NT2/D1 (cell line): ENCODE data around the gene TET1.

Experiments
- DNase-seq: peaks from one replicate; pipeline ENCODE4 v3.0.0-alpha.2; 2011; ENCODE audit warnings: low read depth, low spot score
- H3K27me3 ChIP-seq: 2 replicates; pipeline ENCODE4 v1.6.0; 2011; ENCODE audit warnings: mild to moderate bottlenecking; ENCODE audit not compliant: insufficient read length, insufficient read depth
- H3K36me3 ChIP-seq: 2 replicates; pipeline ENCODE4 v1.6.1; 2011; ENCODE audit warnings: mild to moderate bottlenecking, low read length, mixed read lengths; ENCODE audit not compliant: insufficient read depth, insufficient read length
- H3K4me1 ChIP-seq: 2 replicates; pipeline ENCODE4 v1.5.1; 2011; ENCODE audit not compliant: insufficient read depth, insufficient read length
- H3K4me3 ChIP-seq: 2 replicates; pipeline ENCODE4 v1.5.1; 2011; ENCODE audit warnings: low read depth; ENCODE audit not compliant: insufficient read length
- H3K9ac ChIP-seq: 2 replicates; pipeline ENCODE4 v1.6.0; 2011; ENCODE audit warnings: low read depth; ENCODE audit not compliant: insufficient read length
- H3K9me3 ChIP-seq: 2 replicates; pipeline ENCODE4 v1.5.1; 2011; ENCODE audit warnings: mild to moderate bottlenecking, low read length; ENCODE audit not compliant: insufficient read depth
- SUZ12 ChIP-seq: IDR thresholded peaks from 2 replicates; pipeline ENCODE4 v1.6.1; 2011; ENCODE audit not compliant: insufficient read length, insufficient read depth; ENCODE audit errors: extremely low read depth
- YY1 ChIP-seq: IDR thresholded peaks from 2 replicates; pipeline ENCODE4 v1.6.1; 2011; ENCODE audit not compliant: insufficient read length, insufficient read depth
- ZNF274 ChIP-seq: IDR thresholded peaks from 2 replicates; pipeline ENCODE4 v1.6.1; 2011; ENCODE audit warnings: mild to moderate bottlenecking, low read depth, low read length

Gene TET1

DNA sequence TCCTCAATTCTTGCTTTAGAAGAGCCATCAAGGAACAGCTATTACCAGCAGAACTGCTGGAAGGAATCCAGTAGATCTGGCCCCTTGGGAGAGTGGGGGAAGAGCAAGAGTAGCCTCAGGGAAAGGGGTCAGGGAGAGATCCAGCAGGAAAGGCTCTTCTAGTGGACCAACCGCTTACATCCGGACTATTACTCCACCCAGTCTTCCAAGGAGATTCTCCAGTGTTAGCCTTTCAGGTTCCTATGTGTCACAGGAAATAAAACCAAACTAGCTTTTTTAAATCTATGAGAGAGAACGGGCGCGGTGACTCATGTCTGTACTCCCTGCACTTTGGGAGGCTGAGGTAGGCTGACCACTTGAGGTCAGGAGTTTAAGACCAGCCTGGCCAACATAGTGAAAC lies 34.3 kb downstream of the TET1 start:
- H3K9ac ChIP-seq = no peak overlapping the region
- no peak overlapping the region for H3K4me3 ChIP-seq
- TF ChIP-seq ZNF274 (no peak), YY1 (no peak), SUZ12 (no peak)
- H3K36me3 ChIP-seq = peaks cover 7% of the 10 kb centered on the region
- H3K9me3 ChIP-seq = no peaks in the 10 kb centered on the region
- no peaks in the 10 kb centered on the region for H3K27me3 ChIP-seq
- peaks cover 3% of the 10 kb centered on the region for H3K4me1 ChIP-seq
- no peak for DNase-seq

DNA sequence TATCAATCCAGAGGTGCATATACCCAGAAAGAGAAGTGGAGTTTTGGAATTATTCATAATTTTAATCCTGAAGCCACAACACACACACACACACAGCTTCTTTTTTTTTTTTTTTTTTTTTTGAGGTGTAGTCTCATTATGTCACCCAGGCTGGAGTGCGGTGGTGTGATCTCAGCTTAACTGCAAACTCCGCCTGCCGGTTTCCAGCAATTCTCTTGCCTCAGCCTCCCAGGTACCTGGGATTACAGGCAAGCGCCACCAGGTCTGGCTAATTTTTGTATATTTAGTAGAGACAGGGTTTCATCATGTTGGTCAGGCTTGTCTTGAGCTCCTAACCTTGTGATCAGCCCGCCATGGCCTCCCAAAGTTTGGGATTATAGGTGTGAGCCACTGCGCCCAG lies 35.4 kb downstream of the TET1 start:
- Histone ChIP-seq H3K4me3 (no peak overlapping the region), H3K9ac (no peak overlapping the region), H3K9me3 (no peaks in the 10 kb centered on the region), H3K27me3 (no peaks in the 10 kb centered on the region), H3K36me3 (peaks cover 4% of the 10 kb centered on the region), H3K4me1 (peaks cover 9% of the 10 kb centered on the region)
- TF ChIP-seq ZNF274 (no peak), YY1 (no peak), SUZ12 (no peak)
- no peak for DNase-seq

DNA sequence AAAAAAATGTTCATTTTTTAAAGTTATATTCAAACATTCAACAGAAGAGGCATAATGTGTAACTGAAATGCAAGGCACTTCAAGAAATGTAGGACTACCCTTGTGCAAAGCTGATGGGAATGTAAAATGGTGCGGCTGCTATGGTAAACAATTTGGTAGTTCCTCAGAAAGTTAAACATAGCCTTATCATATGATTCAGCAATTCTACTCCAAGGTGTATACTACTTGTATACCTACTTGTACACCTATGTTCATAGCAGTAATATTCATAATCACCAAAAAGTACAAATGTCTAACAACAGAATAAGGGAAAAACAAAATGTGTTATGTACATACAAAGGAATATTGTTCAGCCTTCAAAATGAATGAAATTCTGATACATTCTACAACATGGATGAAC lies 37.3 kb downstream of the TET1 start:
- peaks cover 9% of the 10 kb centered on the region for H3K4me1 ChIP-seq
- H3K4me3 ChIP-seq = no peak overlapping the region
- H3K27me3 ChIP-seq = no peaks in the 10 kb centered on the region
- no peaks in the 10 kb centered on the region for H3K9me3 ChIP-seq
- TF ChIP-seq ZNF274 = no peak
- TF ChIP-seq SUZ12 = no peak
- TF ChIP-seq YY1 = no peak
- DNase-seq = no peak
- peaks cover 15% of the 10 kb centered on the region for H3K36me3 ChIP-seq
- no peak overlapping the region for H3K9ac ChIP-seq

DNA sequence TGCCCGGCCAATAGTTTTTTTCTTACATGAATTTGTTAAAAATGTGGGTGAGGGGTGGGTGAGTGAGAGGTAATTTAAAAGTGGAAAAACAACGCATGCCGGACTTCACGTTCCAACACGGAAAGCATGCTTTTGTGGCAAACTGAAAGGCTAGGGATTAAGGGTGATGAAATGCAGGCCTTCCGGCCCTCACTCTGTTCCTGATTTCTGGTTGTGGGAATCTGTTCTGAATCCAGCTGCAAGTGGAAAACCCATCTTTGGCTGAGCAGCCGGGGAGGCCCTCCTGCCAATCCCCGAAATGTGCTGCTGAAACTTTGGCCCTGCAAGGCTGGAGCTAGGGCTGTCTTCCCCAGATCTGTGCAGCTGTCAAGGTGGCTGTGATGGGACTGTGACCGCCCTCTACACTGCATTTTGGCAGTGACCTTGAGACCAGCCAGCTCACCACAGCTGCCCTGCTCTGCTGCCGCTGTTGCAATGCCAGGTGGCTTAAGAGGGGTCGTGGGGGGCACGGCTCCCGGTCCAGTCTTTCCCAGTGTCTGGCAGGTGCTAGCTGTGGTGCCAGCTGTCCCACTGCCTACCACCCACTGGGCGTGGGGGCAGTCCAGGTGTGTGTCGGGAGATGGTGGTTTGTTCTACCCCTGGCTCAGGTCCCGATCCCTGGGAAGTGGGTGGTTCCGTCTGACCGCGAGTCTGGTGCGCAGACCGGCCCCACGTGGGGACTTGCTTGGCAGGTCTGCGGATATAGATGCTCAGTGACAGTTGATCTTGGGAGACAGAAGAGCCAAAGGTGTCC lies 39.0 kb downstream of the TET1 start:
- Histone ChIP-seq H3K9me3 (no peaks in the 10 kb centered on the region), H3K36me3 (peaks cover 31% of the 10 kb centered on the region), H3K4me1 (peaks cover 9% of the 10 kb centered on the region), H3K4me3 (no peak overlapping the region), H3K27me3 (no peaks in the 10 kb centered on the region), H3K9ac (no peak overlapping the region)
- DNase-seq = no peak
- TF ChIP-seq YY1 (no peak), SUZ12 (no peak), ZNF274 (no peak)

DNA sequence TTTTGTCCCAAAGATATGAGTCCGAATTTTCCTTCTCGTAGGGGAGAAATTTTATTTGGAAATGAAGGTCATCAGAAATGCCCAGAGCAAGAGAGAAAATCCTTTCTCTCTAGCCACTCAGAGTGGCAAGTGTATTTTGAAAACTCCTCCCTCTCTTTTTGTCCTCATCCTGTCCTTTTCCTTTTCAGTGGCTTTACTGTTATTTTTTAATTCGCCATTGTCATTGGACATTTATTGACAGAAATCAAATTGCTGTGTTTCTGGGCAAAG lies 39.6 kb downstream of the TET1 start:
- H3K36me3 ChIP-seq = peaks cover 35% of the 10 kb centered on the region
- H3K4me1 ChIP-seq = peaks cover 9% of the 10 kb centered on the region
- TF ChIP-seq YY1 (no peak), ZNF274 (no peak), SUZ12 (no peak)
- no peaks in the 10 kb centered on the region for H3K27me3 ChIP-seq
- H3K9me3 ChIP-seq = no peaks in the 10 kb centered on the region
- no peak overlapping the region for H3K9ac ChIP-seq
- DNase-seq = no peak
- H3K4me3 ChIP-seq = no peak overlapping the region

DNA sequence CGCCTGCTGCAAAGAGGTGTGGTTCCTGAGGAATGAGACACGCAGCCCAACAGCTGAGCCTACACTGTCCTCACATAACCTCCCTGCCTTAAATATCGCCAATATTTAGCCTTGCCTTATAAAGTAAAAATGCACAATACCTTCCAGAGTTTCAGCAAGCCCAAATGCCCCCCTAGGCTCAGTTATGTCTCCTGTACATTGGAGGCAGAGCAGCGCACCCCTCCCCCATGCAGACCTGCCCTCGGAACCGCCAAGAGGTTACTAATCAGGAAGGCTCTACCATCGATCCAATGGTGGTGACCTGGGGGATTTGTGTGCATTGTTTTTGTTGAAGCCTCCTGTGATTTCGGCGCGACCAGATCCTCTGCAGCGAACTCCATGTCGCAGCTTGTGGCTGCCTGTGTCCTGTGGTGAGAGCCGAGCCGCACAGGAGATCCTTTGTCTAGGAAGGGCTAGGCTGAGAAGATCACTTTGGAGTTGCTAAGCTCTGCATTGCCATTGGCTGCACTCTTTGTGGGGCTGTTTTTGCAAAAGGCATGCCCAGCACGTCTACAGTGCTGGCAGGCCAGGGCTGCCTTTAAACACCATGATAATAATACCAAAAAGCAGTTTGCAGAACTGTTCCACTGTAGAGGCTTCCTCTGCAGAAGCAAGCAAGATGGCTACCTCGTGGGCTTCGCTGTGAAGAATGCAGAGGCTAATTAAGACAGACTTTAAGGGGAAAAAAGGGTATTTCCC lies 40.1 kb downstream of the TET1 start:
- peaks cover 9% of the 10 kb centered on the region for H3K4me1 ChIP-seq
- H3K9me3 ChIP-seq = no peaks in the 10 kb centered on the region
- DNase-seq = peak; percentile 89
- H3K36me3 ChIP-seq = peaks cover 35% of the 10 kb centered on the region
- no peak overlapping the region for H3K9ac ChIP-seq
- H3K27me3 ChIP-seq = no peaks in the 10 kb centered on the region
- TF ChIP-seq ZNF274 = no peak
- TF ChIP-seq YY1 = no peak
- no peak for TF ChIP-seq SUZ12
- H3K4me3 ChIP-seq = no peak overlapping the region

DNA sequence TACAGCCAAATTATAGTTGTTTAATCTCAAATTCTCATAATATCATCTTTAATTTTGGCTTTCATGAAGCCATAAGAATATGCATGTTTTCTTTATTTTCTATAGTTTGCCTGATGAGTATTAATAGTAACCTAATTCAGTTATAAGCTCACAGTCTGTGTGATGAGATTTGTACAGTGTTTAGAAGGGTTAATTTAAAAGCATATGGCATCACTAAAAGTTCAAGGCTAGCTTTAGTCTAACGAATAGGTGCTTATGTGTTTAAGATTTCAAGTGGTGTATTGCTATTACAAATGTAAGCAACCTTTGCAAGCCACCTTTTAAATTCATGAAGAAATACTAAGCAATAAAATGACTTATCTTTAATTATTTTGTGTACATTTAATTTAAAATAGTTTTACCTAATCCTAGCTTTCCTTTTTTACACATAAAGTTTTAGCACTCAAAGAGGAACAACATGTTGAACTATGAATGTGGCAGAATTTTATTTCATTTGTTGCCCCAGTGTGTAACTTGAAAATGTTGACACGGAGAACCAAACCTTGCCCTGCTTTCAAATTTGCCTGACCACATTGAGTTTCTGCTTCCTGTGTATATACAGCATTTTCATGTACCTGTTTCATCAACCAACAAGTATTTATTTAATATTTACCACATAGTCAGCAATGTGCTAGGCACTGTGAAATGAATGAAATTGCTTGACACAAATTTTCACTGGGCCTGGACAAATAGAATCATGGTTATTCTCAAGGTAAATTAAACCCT lies 41.5 kb downstream of the TET1 start:
- H3K36me3 ChIP-seq = peaks cover 30% of the 10 kb centered on the region
- H3K9me3 ChIP-seq = no peaks in the 10 kb centered on the region
- H3K9ac ChIP-seq = no peak overlapping the region
- no peak overlapping the region for H3K4me3 ChIP-seq
- DNase-seq = no peak
- H3K4me1 ChIP-seq = peaks cover 9% of the 10 kb centered on the region
- no peaks in the 10 kb centered on the region for H3K27me3 ChIP-seq
- TF ChIP-seq YY1 (no peak), SUZ12 (no peak), ZNF274 (no peak)
